8988T (cell line): ENCODE results near the gene LSR.
A peak's percentile ranks its signal among the peaks of the same experiment; 100 is the strongest.

Experiments used
- DNase-seq: peaks from one replicate; pipeline ENCODE4 v3.0.0; 2011

Gene LSR

GRCh38 chr19:35249146-35249847 lies 495 bp downstream of the LSR start:
- DNase-seq: no peak

GRCh38 chr19:35249848-35250711 lies 1.3 kb downstream of the LSR start:
- DNase-seq: no peak

- no peak for DNase-seq
Measured at GRCh38 chr19:35251456-35251855, 2.7 kb downstream of the LSR start.

- DNase-seq: no peak
Measured at GRCh38 chr19:35253316-35254286, 4.8 kb downstream of the LSR start.

GRCh38 chr19:35254341-35255297 lies 5.8 kb downstream of the LSR start:
- DNase-seq: no peak

GRCh38 chr19:35256566-35256965 lies 7.8 kb downstream of the LSR start:
- no peak for DNase-seq

GRCh38 chr19:35257113-35257461 lies 8.3 kb downstream of the LSR start:
- no peak for DNase-seq

GRCh38 chr19:35260694-35261304 lies 12.0 kb downstream of the LSR start:
- DNase-seq: no peak

GRCh38 chr19:35261356-35262100 lies 12.7 kb downstream of the LSR start:
- DNase-seq: no peak

GRCh38 chr19:35262101-35262761 lies 13.4 kb downstream of the LSR start:
- no peak for DNase-seq

GRCh38 chr19:35264268-35265125 lies 15.7 kb downstream of the LSR start:
- DNase-seq: no peak

- DNase-seq: no peak
Measured at GRCh38 chr19:35265126-35265899, 16.5 kb downstream of the LSR start.

- DNase-seq: no peak
Measured at GRCh38 chr19:35265900-35266519, 17.2 kb downstream of the LSR start.

- DNase-seq: peak; percentile 52
Measured at GRCh38 chr19:35266520-35267352, 17.9 kb downstream of the LSR start.

GRCh38 chr19:35267353-35267817 lies 18.6 kb downstream of the LSR start:
- peak; percentile 47 for DNase-seq

GRCh38 chr19:35267818-35268535 lies 19.2 kb downstream of the LSR start:
- peak; percentile 100 for DNase-seq
